ENCODE results near the gene OR7C1. TPM values are rescaled to one million over a fixed set of nuclear protein-coding genes. Genes with fewer than 3 reads are reported as not detected.
"Not testable (repeated sequence)": the region's sequence is repeated elsewhere in the genome, so short reads cannot be mapped to it uniquely, and the experiment has no call there.

OR7C1 gene
- total and polyA plus RNA-seq, 3 donors from 2014 or later, result 2.5 to 6.1 (median 4.2) TPM

- Histone ChIP-seq H3K4me3 (no peak overlapping the region), H3K4me1 (peaks cover 5% of the 10 kb centered on the region), H3K9me3 (no peaks in the 10 kb centered on the region), H3K27me3 (no peaks in the 10 kb centered on the region), H3K27ac (no peak overlapping the region), H3K36me3 (ENCODE audit: low read depth, missing control alignments) (no peaks in the 10 kb centered on the region)
- TF ChIP-seq CTCF (IDR thresholded peaks at IDR 0.05) (no peak), POLR2A (IDR thresholded peaks at IDR 0.05) (no peak)
- 55 to 60% methylated on average over 5 of the region's 5 CpGs for WGBS, 2 donors
- DNase-seq, result no peak
- intact Hi-C loops (cut with DNase I; ENCODE audit: low total_unique reads), result no loop called here
These were observed 55.8 kb downstream of the OR7C1 start for GRCh38 chr19:14779151-14779550.

GRCh38 chr19:14778110-14778845 is 56.7 kb downstream of the OR7C1 start, which contains the start of gene ADGRE2:
TSS of gene ADGRE2 (minus strand) at chr19:14778560. CDS start at chr19:14776756, 1,804 bp downstream.
- H3K4me3 ChIP-seq; H3K9me3 ChIP-seq; intact Hi-C loops (cut with DNase I; ENCODE audit: low total_unique reads); DNase-seq; H3K27me3 ChIP-seq; H3K4me1 ChIP-seq; H3K27ac ChIP-seq; H3K36me3 ChIP-seq (ENCODE audit: low read depth, missing control alignments): not testable (repeated sequence)
- 73 to 74% methylated on average over 12 of the region's 12 CpGs for WGBS, 2 donors

- DNase-seq; H3K27me3 ChIP-seq; H3K36me3 ChIP-seq (ENCODE audit: low read depth, missing control alignments); intact Hi-C loops (cut with DNase I; ENCODE audit: low total_unique reads); H3K4me3 ChIP-seq; H3K9me3 ChIP-seq; H3K27ac ChIP-seq; H3K4me1 ChIP-seq: not testable (repeated sequence)
- WGBS, 2 donors, result 94 to 96% methylated on average over 4 of the region's 4 CpGs
These were observed 57.3 kb downstream of the OR7C1 start for GRCh38 chr19:14777645-14778044.

- H3K9me3 ChIP-seq, result no peaks in the 10 kb centered on the region
- TF ChIP-seq POLR2A (IDR thresholded peaks at IDR 0.05) (no peak), CTCF (IDR thresholded peaks at IDR 0.05) (no peak)
- H3K27ac ChIP-seq, result no peak overlapping the region
- DNase-seq, result no peak
- intact Hi-C loops (cut with DNase I; ENCODE audit: low total_unique reads), result no loop called here
- peaks cover 2% of the 10 kb centered on the region for H3K4me1 ChIP-seq
- peak overlapping the region in 1 of 2 donors; percentile 48 for H3K4me3 ChIP-seq
- H3K36me3 ChIP-seq (ENCODE audit: low read depth, missing control alignments), result no peaks in the 10 kb centered on the region
- 3 to 4% methylated on average over 17 to 22 of the region's 22 CpGs for WGBS, 2 donors
- H3K27me3 ChIP-seq, result no peaks in the 10 kb centered on the region
These were observed 59.0 kb downstream of the OR7C1 start for GRCh38 chr19:14775869-14776586.

GRCh38 chr19:14775326-14775725 is 59.7 kb downstream of the OR7C1 start:
- DNase-seq; H3K27ac ChIP-seq; H3K4me1 ChIP-seq; H3K9me3 ChIP-seq; intact Hi-C loops (cut with DNase I; ENCODE audit: low total_unique reads); H3K36me3 ChIP-seq (ENCODE audit: low read depth, missing control alignments); H3K27me3 ChIP-seq; H3K4me3 ChIP-seq: not testable (repeated sequence)
- WGBS, 2 donors, result 55 to 67% methylated on average over 8 of the region's 8 CpGs

GRCh38 chr19:14774373-14774772 is 60.6 kb downstream of the OR7C1 start:
- DNase-seq, result no peak
- intact Hi-C loops (cut with DNase I; ENCODE audit: low total_unique reads), result no loop called here
- TF ChIP-seq CTCF (IDR thresholded peaks at IDR 0.05) (no peak), POLR2A (IDR thresholded peaks at IDR 0.05) (no peak)
- H3K9me3 ChIP-seq, result no peaks in the 10 kb centered on the region
- H3K4me3 ChIP-seq, result no peak overlapping the region
- H3K4me1 ChIP-seq, result peaks cover 2% of the 10 kb centered on the region
- 73 to 76% methylated on average over 10 of the region's 10 CpGs for WGBS, 2 donors
- no peak overlapping the region for H3K27ac ChIP-seq
- H3K36me3 ChIP-seq (ENCODE audit: low read depth, missing control alignments), result no peaks in the 10 kb centered on the region
- H3K27me3 ChIP-seq, result no peaks in the 10 kb centered on the region

GRCh38 chr19:14773722-14774121 is 61.3 kb downstream of the OR7C1 start:
- WGBS, 2 donors, result 72 to 86% methylated on average over 4 to 8 of the region's 9 CpGs
- H3K9me3 ChIP-seq; H3K4me1 ChIP-seq; DNase-seq; H3K27me3 ChIP-seq; intact Hi-C loops (cut with DNase I; ENCODE audit: low total_unique reads); H3K36me3 ChIP-seq (ENCODE audit: low read depth, missing control alignments); H3K27ac ChIP-seq; H3K4me3 ChIP-seq: not testable (repeated sequence)

All from testis (tissue), 3 donors.